Keratinocyte (primary cell): ENCODE data around the gene PADI1. TPM values are rescaled to one million over a fixed set of nuclear protein-coding genes. Genes with fewer than 3 reads are reported as not detected.

Experiments used
- DNase-seq: peaks from one replicate; pipeline ENCODE4 v3.0.0-alpha.2; 2011; ENCODE audit warnings: low read depth, missing footprints, low spot score
- FAIRE-seq: peaks from 2 replicates; lab custom pipeline; 2011; peaks lifted over from hg19 to GRCh38; lab: Jason Lieb, UNC
- H2AFZ ChIP-seq: 2 replicates; pipeline ENCODE4 v1.6.0; 2012; ENCODE audit warnings: low read length, control low read depth, inconsistent platforms; ENCODE audit not compliant: control insufficient read depth
- H3K27ac ChIP-seq: 2 replicates; pipeline ENCODE4 v1.5.1; 2011; ENCODE audit warnings: low read length; ENCODE audit not compliant: control insufficient read depth, insufficient read depth
- H3K27me3 ChIP-seq: 3 replicates; pipeline ENCODE4 v1.6.0; 2011; ENCODE audit warnings: low read length; ENCODE audit not compliant: control insufficient read depth, insufficient read depth; ENCODE audit errors: extremely low read depth
- H3K36me3 ChIP-seq, 2 experiments: 2 replicates in 1 of 2; 3 replicates in 1 of 2; pipeline ENCODE4 v1.5.1; 2011; ENCODE audit warnings: low read length in 2 of 2, mild to moderate bottlenecking in 1 of 2; ENCODE audit not compliant: control insufficient read depth in 2 of 2, insufficient read depth in 2 of 2; ENCODE audit errors: extremely low read depth in 1 of 2
- H3K4me1 ChIP-seq: 3 replicates; pipeline ENCODE4 v1.5.1; 2011; ENCODE audit warnings: low read length; ENCODE audit not compliant: control insufficient read depth, insufficient read depth; ENCODE audit errors: extremely low read depth
- H3K4me2 ChIP-seq: 3 replicates; pipeline ENCODE4 v1.6.0; 2011; ENCODE audit warnings: low read depth, low read length; ENCODE audit not compliant: control insufficient read depth, insufficient read depth; ENCODE audit errors: extremely low read depth
- H3K4me3 ChIP-seq, 3 experiments: fragments of 200-600 bp in 1 of 3; sonication (generic) in 1 of 3; 2 replicates in 2 of 3; 3 replicates in 1 of 3; pipeline ENCODE4 v1.5.1; 2011 to 2016; ENCODE audit warnings: low read length in 3 of 3, mild to moderate bottlenecking in 3 of 3, control low read depth in 2 of 3, inconsistent platforms in 1 of 3, low read depth in 1 of 3, mixed read lengths in 1 of 3, mixed run types in 1 of 3, moderate library complexity in 1 of 3; ENCODE audit not compliant: control insufficient read depth in 2 of 3, insufficient read depth in 2 of 3; ENCODE audit errors: extremely low read depth in 1 of 3
- H3K79me2 ChIP-seq: 2 replicates; pipeline ENCODE4 v1.6.0; 2012; ENCODE audit warnings: low read length; ENCODE audit not compliant: control insufficient read depth, insufficient read depth
- H3K9ac ChIP-seq: 3 replicates; pipeline ENCODE4 v1.6.0; 2011; ENCODE audit warnings: low read length; ENCODE audit not compliant: control insufficient read depth, insufficient read depth; ENCODE audit errors: extremely low read depth
- H3K9me1 ChIP-seq: 3 replicates; pipeline ENCODE4 v1.6.0; 2011; ENCODE audit warnings: low read length; ENCODE audit not compliant: control insufficient read depth, insufficient read depth; ENCODE audit errors: extremely low read depth
- H3K9me3 ChIP-seq: 2 replicates; pipeline ENCODE4 v1.5.1; 2012; ENCODE audit warnings: low read depth, low read length; ENCODE audit not compliant: control insufficient read depth
- H4K20me1 ChIP-seq: 3 replicates; pipeline ENCODE4 v1.6.0; 2011; ENCODE audit warnings: low read length; ENCODE audit not compliant: control insufficient read depth, insufficient read depth; ENCODE audit errors: extremely low read depth
- EZH2 ChIP-seq: IDR thresholded peaks from one replicate; pipeline ENCODE4 v1.6.1; 2012; ENCODE audit warnings: inconsistent platforms, mild to moderate bottlenecking, low read length, moderate library complexity
- dilution Hi-C: fragments of 300-500 bp; cut with MboI; formaldehyde crosslinking; loops from one replicate; pipeline ENCODE4 v1.7.0; 2020; ENCODE audit warnings: low sequenced_read_pairs; ENCODE audit not compliant: extremely low pct_ligation_motif_present
- polyA plus RNA-seq, 5 experiments: library from polyadenylated mRNA; depleted of rRNA in 3 of 5; stranded (reverse) in 3 of 5; stranded (forward) in 1 of 5; unstranded in 1 of 5; fragments of >200 nt; gene quantifications; 1 replicate in 1 of 5; 2 replicates in 3 of 5; 3 replicates in 1 of 5; pipeline versions ENCODE4 v1.2.1 to v1.2.3, GENCODE V29; 2011 to 2012; ENCODE audit warnings: missing spikeins in 2 of 5, low read depth in 1 of 5, low replicate concordance in 1 of 5
- TF ChIP-seq, protein P1 (sequence below), 3 experiments: IDR thresholded peaks in 1 of 3; conservative IDR thresholded peaks in 1 of 3; optimal IDR thresholded peaks in 1 of 3; 2 replicates in 2 of 3; 3 replicates in 1 of 3; pipeline versions ENCODE3 to v1.5.1; 2011; ENCODE audit warnings: low read length in 3 of 3, mild to moderate bottlenecking in 3 of 3, moderate library complexity in 2 of 3, control low read depth in 1 of 3, inconsistent platforms in 1 of 3; ENCODE audit not compliant: insufficient read depth in 2 of 3; ENCODE audit errors: extremely low read depth in 1 of 3

The PADI1 gene
- polyA plus RNA-seq, 1 donor (not counting 4 experiments of a cell fraction or from before 2014, with no cell fraction given) = 0.96 TPM

- dilution Hi-C loops = no loop called here
- H3K9me1 ChIP-seq = no peaks in the 10 kb centered on the region
- H3K36me3 ChIP-seq = no peaks in the 10 kb centered on the region
- DNase-seq = no peak
- H3K4me3 ChIP-seq = no peak overlapping the region
- no peaks in the 10 kb centered on the region for H3K79me2 ChIP-seq
- no peak overlapping the region for H3K4me2 ChIP-seq
- H3K4me1 ChIP-seq = peaks cover 22% of the 10 kb centered on the region
- H3K9ac ChIP-seq = no peak overlapping the region
- H3K27me3 ChIP-seq = no peaks in the 10 kb centered on the region
- no peaks in the 10 kb centered on the region for H4K20me1 ChIP-seq
- peak; percentile 41 for FAIRE-seq
- no peak overlapping the region for H2AFZ ChIP-seq
- peaks cover 4% of the 10 kb centered on the region for H3K9me3 ChIP-seq
- TF ChIP-seq, protein P1, sequence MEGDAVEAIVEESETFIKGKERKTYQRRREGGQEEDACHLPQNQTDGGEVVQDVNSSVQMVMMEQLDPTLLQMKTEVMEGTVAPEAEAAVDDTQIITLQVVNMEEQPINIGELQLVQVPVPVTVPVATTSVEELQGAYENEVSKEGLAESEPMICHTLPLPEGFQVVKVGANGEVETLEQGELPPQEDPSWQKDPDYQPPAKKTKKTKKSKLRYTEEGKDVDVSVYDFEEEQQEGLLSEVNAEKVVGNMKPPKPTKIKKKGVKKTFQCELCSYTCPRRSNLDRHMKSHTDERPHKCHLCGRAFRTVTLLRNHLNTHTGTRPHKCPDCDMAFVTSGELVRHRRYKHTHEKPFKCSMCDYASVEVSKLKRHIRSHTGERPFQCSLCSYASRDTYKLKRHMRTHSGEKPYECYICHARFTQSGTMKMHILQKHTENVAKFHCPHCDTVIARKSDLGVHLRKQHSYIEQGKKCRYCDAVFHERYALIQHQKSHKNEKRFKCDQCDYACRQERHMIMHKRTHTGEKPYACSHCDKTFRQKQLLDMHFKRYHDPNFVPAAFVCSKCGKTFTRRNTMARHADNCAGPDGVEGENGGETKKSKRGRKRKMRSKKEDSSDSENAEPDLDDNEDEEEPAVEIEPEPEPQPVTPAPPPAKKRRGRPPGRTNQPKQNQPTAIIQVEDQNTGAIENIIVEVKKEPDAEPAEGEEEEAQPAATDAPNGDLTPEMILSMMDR (optimal IDR thresholded peaks at IDR 0.05 in 1 of 3, IDR thresholded peaks at IDR 0.05 in 1 of 3, conservative IDR thresholded peaks at IDR 0.05 in 1 of 3; ENCODE audit: extremely low read depth in 1 of 3, insufficient read depth in 2 of 3, low read length in 3 of 3) = no peak
- TF ChIP-seq EZH2 = no peak
- H3K27ac ChIP-seq = no peak overlapping the region
These were observed 21.4 kb upstream of the PADI1 start for GRCh38 chr1:17183388-17184160.

- H3K9me3 ChIP-seq = peaks cover 7% of the 10 kb centered on the region
- H4K20me1 ChIP-seq = no peaks in the 10 kb centered on the region
- H3K4me3 ChIP-seq = no peak overlapping the region
- dilution Hi-C loops = no loop called here
- H3K27ac ChIP-seq = no peak overlapping the region
- H3K9ac ChIP-seq = no peak overlapping the region
- no peak overlapping the region for H3K4me2 ChIP-seq
- DNase-seq = no peak
- H3K36me3 ChIP-seq = no peaks in the 10 kb centered on the region
- no peak for FAIRE-seq
- H3K79me2 ChIP-seq = no peaks in the 10 kb centered on the region
- no peaks in the 10 kb centered on the region for H3K9me1 ChIP-seq
- H3K27me3 ChIP-seq = no peaks in the 10 kb centered on the region
- H3K4me1 ChIP-seq = peaks cover 26% of the 10 kb centered on the region
- no peak overlapping the region for H2AFZ ChIP-seq
- TF ChIP-seq, protein P1 (optimal IDR thresholded peaks at IDR 0.05 in 1 of 3, IDR thresholded peaks at IDR 0.05 in 1 of 3, conservative IDR thresholded peaks at IDR 0.05 in 1 of 3; ENCODE audit: extremely low read depth in 1 of 3, insufficient read depth in 2 of 3, low read length in 3 of 3) = no peak
- no peak for TF ChIP-seq EZH2
These were observed 20.7 kb upstream of the PADI1 start for GRCh38 chr1:17184161-17184665.
